Tibial nerve (tissue), 4 donors: ENCODE measurements around the gene GNAI3.

Source experiments
- CTCF ChIP-seq, 5 experiments: fragments of 200-600 bp in 3 of 5; fragments of 450-650 bp in 2 of 5; sonication (generic) in 3 of 5; IDR thresholded peaks; one replicate each; pipeline ENCODE4 v1.5.1; 2016 to 2019; ENCODE audit warnings: antibody characterized with exemption in 5 of 5, mild to moderate bottlenecking in 3 of 5, moderate library complexity in 2 of 5
- EP300 ChIP-seq, 2 donors: sonication (generic); formaldehyde crosslinking; IDR thresholded peaks; one replicate each; pipeline ENCODE4 v1.6.1; 2017; ENCODE audit warnings: antibody characterized with exemption in 2 of 2, mild to moderate bottlenecking in 1 of 2
- POLR2A ChIP-seq, 2 donors: fragments of 450-650 bp; IDR thresholded peaks; one replicate each; pipeline ENCODE4 v1.6.1; 2017; ENCODE audit warnings: antibody characterized with exemption in 2 of 2, mild to moderate bottlenecking in 2 of 2, moderate library complexity in 2 of 2

DNA sequence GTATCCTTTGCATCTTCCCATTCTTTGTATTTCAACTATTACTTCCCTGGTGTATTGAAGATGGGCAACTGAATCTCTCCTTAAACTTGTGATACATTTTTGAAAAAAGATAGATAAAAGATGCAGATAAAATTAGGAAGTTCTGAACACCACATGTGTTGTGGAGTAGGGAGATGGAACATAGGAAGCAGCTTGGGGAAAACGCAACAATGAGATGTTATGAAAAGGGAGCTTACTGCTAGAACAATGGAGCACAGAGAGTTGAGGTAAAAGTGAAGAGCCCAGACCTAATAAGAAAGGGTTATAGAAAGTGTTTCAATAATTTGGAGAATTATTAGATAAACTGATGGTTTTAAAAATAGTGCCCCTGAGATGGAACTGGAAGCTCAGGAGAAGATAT, 20.9 kb downstream of the GNAI3 start:
- TF ChIP-seq CTCF (IDR thresholded peaks at IDR 0.05) (no peak), EP300 (IDR thresholded peaks at IDR 0.05) (no peak), POLR2A (IDR thresholded peaks at IDR 0.05) (no peak)
